Peyer's patch (tissue), 4 donors: ENCODE measurements around the gene SP6.

Experiments
- CTCF ChIP-seq, 6 experiments: fragments of 450-650 bp in 4 of 6; fragments of 200-600 bp in 2 of 6; sonication (generic) in 1 of 6; IDR thresholded peaks; one replicate each; pipeline ENCODE4 v1.5.1; 2017 to 2019; ENCODE audit warnings: antibody characterized with exemption in 6 of 6, mild to moderate bottlenecking in 3 of 6, moderate library complexity in 1 of 6
- POLR2A ChIP-seq, 2 donors: fragments of 450-650 bp; IDR thresholded peaks; one replicate each; pipeline ENCODE4 v1.5.1; 2017; ENCODE audit warnings: antibody characterized with exemption in 2 of 2, mild to moderate bottlenecking in 2 of 2, moderate library complexity in 2 of 2

- TF ChIP-seq CTCF (IDR thresholded peaks at IDR 0.05) (no peak), POLR2A (IDR thresholded peaks at IDR 0.05) (no peak)
Observed at GRCh38 chr17:47841488-47842291, 9.3 kb downstream of the SP6 start.
